Neural progenitor cell (in vitro differentiated cells): ENCODE measurements around the gene CENPP. TPM values are rescaled to one million over a fixed set of nuclear protein-coding genes. Genes with fewer than 3 reads are reported as not detected.

Source experiments
- DNase-seq: peaks from one replicate; pipeline ENCODE4 v3.0.0-alpha.2; 2016; ENCODE audit warnings: low spot score
- H2AFZ ChIP-seq: fragments of 200-600 bp; sonication (generic); replicated peaks from 2 replicates; pipeline ENCODE4 v1.6.1; 2016; ENCODE audit warnings: antibody characterized with exemption
- H3F3A ChIP-seq: fragments of 200-600 bp; sonication (generic); 2 replicates; pipeline ENCODE4 v1.6.1; 2016; ENCODE audit warnings: antibody characterized with exemption, low read depth
- H3K27ac ChIP-seq: fragments of 200-600 bp; sonication (generic); 2 replicates; pipeline ENCODE4 v1.5.1; 2016; ENCODE audit warnings: mild to moderate bottlenecking
- H3K27me3 ChIP-seq: fragments of 200-600 bp; sonication (generic); 2 replicates; pipeline ENCODE4 v1.6.1; 2016; ENCODE audit warnings: mild to moderate bottlenecking, moderate library complexity
- H3K36me3 ChIP-seq: fragments of 200-600 bp; sonication (generic); 2 replicates; pipeline ENCODE4 v1.5.1; 2016
- H3K4me1 ChIP-seq: fragments of 200-600 bp; sonication (generic); 2 replicates; pipeline ENCODE4 v1.6.1; 2016; ENCODE audit warnings: mixed run types
- H3K4me2 ChIP-seq: fragments of 200-600 bp; sonication (generic); 2 replicates; pipeline ENCODE4 v1.6.1; 2016
- H3K4me3 ChIP-seq: fragments of 200-600 bp; sonication (generic); 2 replicates; pipeline ENCODE4 v1.5.1; 2016
- H3K79me2 ChIP-seq: fragments of 200-600 bp; sonication (generic); 2 replicates; pipeline ENCODE4 v1.6.1; 2016; ENCODE audit warnings: low read depth
- H3K9ac ChIP-seq: fragments of 200-600 bp; sonication (generic); 2 replicates; pipeline ENCODE4 v1.6.1; 2016
- H3K9me3 ChIP-seq: fragments of 200-600 bp; sonication (generic); 2 replicates; pipeline ENCODE4 v1.5.1; 2016; ENCODE audit warnings: low read depth
- H4K20me1 ChIP-seq: fragments of 200-600 bp; sonication (generic); 2 replicates; pipeline ENCODE4 v1.6.1; 2016; ENCODE audit warnings: low read depth
- H3K27ac Mint-ChIP-seq: 3 replicates; pipeline ENCODE4 v1.8.0; 2021; ENCODE audit warnings: mixed read lengths
- H3K27me3 Mint-ChIP-seq: 2 replicates; pipeline ENCODE4 v1.8.0; 2022; ENCODE audit warnings: low read depth, mild to moderate bottlenecking, inconsistent platforms, moderate library complexity, mixed read lengths; ENCODE audit not compliant: insufficient read depth
- H3K36me3 Mint-ChIP-seq: 3 replicates; pipeline ENCODE4 v1.8.0; 2021; ENCODE audit warnings: mixed read lengths
- H3K4me1 Mint-ChIP-seq: 3 replicates; pipeline ENCODE4 v1.8.0; 2021; ENCODE audit warnings: mixed read lengths
- H3K4me3 Mint-ChIP-seq: 3 replicates; pipeline ENCODE4 v1.8.0; 2021; ENCODE audit warnings: mild to moderate bottlenecking, moderate library complexity, mixed read lengths
- H3K9me3 Mint-ChIP-seq: 3 replicates; pipeline ENCODE4 v1.8.0; 2020; ENCODE audit warnings: mixed read lengths
- CTCF ChIP-seq: fragments of 200-600 bp; sonication (generic); IDR thresholded peaks from 2 replicates; pipeline ENCODE4 v1.5.1; 2017; ENCODE audit warnings: antibody characterized with exemption, mild to moderate bottlenecking
- EZH2 ChIP-seq: fragments of 200-600 bp; sonication (generic); IDR thresholded peaks from 2 replicates; pipeline ENCODE4 v1.6.1; 2017; ENCODE audit warnings: antibody characterized with exemption, mild to moderate bottlenecking, moderate library complexity
- EZH2phosphoT487 ChIP-seq: fragments of 200-600 bp; sonication (generic); IDR thresholded peaks from 2 replicates; pipeline ENCODE4 v1.6.1; 2017; ENCODE audit warnings: antibody characterized with exemption
- total RNA-seq: library from RNA; depleted of rRNA; stranded (reverse); fragments of >200 nt; gene quantifications from 2 replicates; pipeline ENCODE4 v1.2.3, GENCODE V29; 2015; ENCODE audit warnings: low replicate concordance

Gene CENPP
- total RNA-seq, 1 donor from 2014 or later: 10.7 TPM

- Histone ChIP-seq H3K27me3 (no peaks in the 10 kb centered on the region), H3K4me3 (no peak overlapping the region), H3K79me2 (no peaks in the 10 kb centered on the region), H3K36me3 (no peaks in the 10 kb centered on the region), H4K20me1 (no peaks in the 10 kb centered on the region), H3F3A (peaks cover 21% of the 10 kb centered on the region), H3K27ac (no peak overlapping the region), H3K4me1 (peaks cover 17% of the 10 kb centered on the region), H3K9ac (no peak overlapping the region), H3K9me3 (no peaks in the 10 kb centered on the region), H3K4me2 (no peak overlapping the region), H2AFZ (no peak overlapping the region)
- no peak overlapping the region for H3K4me3 Mint-ChIP-seq
- peak overlapping the region; percentile 9 for H3K27ac Mint-ChIP-seq
- peaks cover 4% of the 10 kb centered on the region for H3K27me3 Mint-ChIP-seq
- no peak for DNase-seq
- H3K36me3 Mint-ChIP-seq: peaks cover 20% of the 10 kb centered on the region
- TF ChIP-seq CTCF: no peak
- TF ChIP-seq EZH2: no peak
- no peak for TF ChIP-seq EZH2phosphoT487
- no peaks in the 10 kb centered on the region for H3K9me3 Mint-ChIP-seq
- H3K4me1 Mint-ChIP-seq: peaks cover 12% of the 10 kb centered on the region
Measured at GRCh38 chr9:92612292-92612691, 286.5 kb downstream of the CENPP start.

DNA sequence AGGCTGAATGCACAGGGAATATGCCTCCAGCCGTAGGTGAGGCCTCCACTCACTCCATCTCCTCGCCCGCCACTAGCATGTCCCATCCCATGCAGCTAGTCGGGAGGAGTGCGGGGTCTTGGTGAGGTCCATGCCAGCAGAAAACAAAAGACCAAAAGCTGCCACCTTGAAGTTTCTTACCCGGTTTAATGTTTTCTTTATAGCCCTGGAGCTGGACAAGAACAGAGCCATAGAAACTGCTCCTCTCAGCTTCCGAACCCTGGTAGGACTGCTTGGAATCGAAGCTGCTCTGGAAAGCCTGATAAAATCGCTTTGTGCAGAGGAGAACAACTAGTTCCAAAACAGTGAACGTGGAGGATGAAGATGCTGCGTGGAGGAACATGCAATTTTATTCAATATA lies 287.1 kb downstream of the CENPP start:
- Histone ChIP-seq H3K9me3 (no peaks in the 10 kb centered on the region), H3K27ac (no peak overlapping the region), H3K4me1 (peaks cover 17% of the 10 kb centered on the region), H3F3A (peaks cover 21% of the 10 kb centered on the region), H3K4me3 (no peak overlapping the region), H4K20me1 (no peaks in the 10 kb centered on the region), H3K27me3 (no peaks in the 10 kb centered on the region), H3K79me2 (no peaks in the 10 kb centered on the region), H2AFZ (no peak overlapping the region), H3K9ac (no peak overlapping the region), H3K4me2 (no peak overlapping the region), H3K36me3 (no peaks in the 10 kb centered on the region)
- DNase-seq: no peak
- H3K27ac Mint-ChIP-seq: no peak overlapping the region
- no peaks in the 10 kb centered on the region for H3K9me3 Mint-ChIP-seq
- H3K27me3 Mint-ChIP-seq: peaks cover 4% of the 10 kb centered on the region
- H3K36me3 Mint-ChIP-seq: peaks cover 20% of the 10 kb centered on the region
- peaks cover 12% of the 10 kb centered on the region for H3K4me1 Mint-ChIP-seq
- H3K4me3 Mint-ChIP-seq: no peak overlapping the region
- TF ChIP-seq EZH2phosphoT487 (no peak), EZH2 (no peak), CTCF (no peak)

GRCh38 chr9:92613268-92614122 lies 287.7 kb downstream of the CENPP start:
- H3K27me3 ChIP-seq: no peaks in the 10 kb centered on the region
- peaks cover 15% of the 10 kb centered on the region for H3F3A ChIP-seq
- no peaks in the 10 kb centered on the region for H3K36me3 ChIP-seq
- H3K9me3 ChIP-seq: no peaks in the 10 kb centered on the region
- H4K20me1 ChIP-seq: no peaks in the 10 kb centered on the region
- Mint-ChIP-seq H3K27me3 (peaks cover 4% of the 10 kb centered on the region), H3K27ac (no peak overlapping the region), H3K36me3 (peaks cover 20% of the 10 kb centered on the region), H3K4me1 (peaks cover 10% of the 10 kb centered on the region), H3K9me3 (no peaks in the 10 kb centered on the region), H3K4me3 (no peak overlapping the region)
- H3K4me2 ChIP-seq: no peak overlapping the region
- TF ChIP-seq EZH2 (no peak), CTCF (no peak), EZH2phosphoT487 (no peak)
- H2AFZ ChIP-seq: no peak overlapping the region
- H3K27ac ChIP-seq: no peak overlapping the region
- H3K4me3 ChIP-seq: no peak overlapping the region
- peaks cover 14% of the 10 kb centered on the region for H3K4me1 ChIP-seq
- DNase-seq: no peak
- H3K79me2 ChIP-seq: no peaks in the 10 kb centered on the region
- no peak overlapping the region for H3K9ac ChIP-seq
